Measurements from ENCODE around the gene SCAI. TPM values are rescaled to one million over a fixed set of nuclear protein-coding genes. Genes with fewer than 3 reads are reported as not detected.

The SCAI gene
- total RNA-seq, 3 donors from 2014 or later (not counting 1 experiment from before 2014, with no cell fraction given) = 8.5 to 13.0 (median 10.7) TPM

GRCh38 chr9:125140576-125140975 lies 2.8 kb downstream of the SCAI start:
- intact Hi-C loops (cut with micrococcal nuclease) = loop anchor here (5.0 to 10.0 kb wide), 2 partner anchors 47 to 276 kb away; partner anchors contain the start of genes ARPC5L, PPP6C and RPL35
- Histone ChIP-seq H3K36me3 (ENCODE audit: control insufficient read depth, insufficient read depth, low read length) (no peaks in the 10 kb centered on the region), H3K27me3 (ENCODE audit: control insufficient read depth, insufficient read depth, low read length) (no peaks in the 10 kb centered on the region), H3K9me3 (ENCODE audit: control insufficient read depth, insufficient read depth, low read length) (no peaks in the 10 kb centered on the region), H3K4me3 (ENCODE audit: low read length) (no peak overlapping the region), H3K4me1 (ENCODE audit: control insufficient read depth, insufficient read depth, low read length) (peaks cover 9% of the 10 kb centered on the region), H3K27ac (ENCODE audit: low read length) (no peak overlapping the region)
- no peak overlapping the region for H3K4me3 Mint-ChIP-seq
- ATAC-seq = no peak
- DNase-seq = no peak
- H3K27ac Mint-ChIP-seq = no peak overlapping the region
- no peaks in the 10 kb centered on the region for H3K27me3 Mint-ChIP-seq (ENCODE audit: low read depth in 2 of 2)
- H3K36me3 Mint-ChIP-seq = no peaks in the 10 kb centered on the region
- TF ChIP-seq, protein P1, sequence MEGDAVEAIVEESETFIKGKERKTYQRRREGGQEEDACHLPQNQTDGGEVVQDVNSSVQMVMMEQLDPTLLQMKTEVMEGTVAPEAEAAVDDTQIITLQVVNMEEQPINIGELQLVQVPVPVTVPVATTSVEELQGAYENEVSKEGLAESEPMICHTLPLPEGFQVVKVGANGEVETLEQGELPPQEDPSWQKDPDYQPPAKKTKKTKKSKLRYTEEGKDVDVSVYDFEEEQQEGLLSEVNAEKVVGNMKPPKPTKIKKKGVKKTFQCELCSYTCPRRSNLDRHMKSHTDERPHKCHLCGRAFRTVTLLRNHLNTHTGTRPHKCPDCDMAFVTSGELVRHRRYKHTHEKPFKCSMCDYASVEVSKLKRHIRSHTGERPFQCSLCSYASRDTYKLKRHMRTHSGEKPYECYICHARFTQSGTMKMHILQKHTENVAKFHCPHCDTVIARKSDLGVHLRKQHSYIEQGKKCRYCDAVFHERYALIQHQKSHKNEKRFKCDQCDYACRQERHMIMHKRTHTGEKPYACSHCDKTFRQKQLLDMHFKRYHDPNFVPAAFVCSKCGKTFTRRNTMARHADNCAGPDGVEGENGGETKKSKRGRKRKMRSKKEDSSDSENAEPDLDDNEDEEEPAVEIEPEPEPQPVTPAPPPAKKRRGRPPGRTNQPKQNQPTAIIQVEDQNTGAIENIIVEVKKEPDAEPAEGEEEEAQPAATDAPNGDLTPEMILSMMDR (IDR thresholded peaks at IDR 0.05) = no peak
- H3K4me1 Mint-ChIP-seq = peaks cover 21 to 23% of the 10 kb centered on the region in 2 donors
- no peaks in the 10 kb centered on the region for H3K9me3 Mint-ChIP-seq
- WGBS (ENCODE audit: insufficient coverage) = no CpG with 5 or more reads among the region's 1 CpG

DNA sequence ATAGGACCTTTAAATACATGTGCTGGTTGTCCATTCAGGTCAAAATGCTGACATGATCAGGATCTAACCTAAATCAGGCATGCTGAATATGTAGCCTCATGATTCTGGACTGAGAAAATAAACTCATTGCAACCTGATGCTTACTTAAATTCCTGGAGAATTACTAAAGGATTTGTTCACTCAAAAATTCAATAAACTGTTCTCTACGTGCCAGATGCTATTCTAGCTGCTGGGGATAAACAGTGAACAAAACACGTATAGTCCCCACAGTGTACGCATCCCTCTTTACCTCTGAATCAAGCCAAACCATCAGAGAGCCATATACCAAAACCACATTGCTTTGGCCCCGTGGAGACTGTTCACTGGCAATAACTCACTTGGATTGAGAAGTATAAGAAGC lies 6.1 kb downstream of the SCAI start:
- intact Hi-C loops (cut with micrococcal nuclease) = no loop called here
- ATAC-seq = no peak
- peaks cover 20 to 22% of the 10 kb centered on the region in 2 donors for H3K4me1 Mint-ChIP-seq
- Histone ChIP-seq H3K4me1 (ENCODE audit: control insufficient read depth, insufficient read depth, low read length) (no peaks in the 10 kb centered on the region), H3K9me3 (ENCODE audit: control insufficient read depth, insufficient read depth, low read length) (no peaks in the 10 kb centered on the region), H3K27me3 (ENCODE audit: control insufficient read depth, insufficient read depth, low read length) (no peaks in the 10 kb centered on the region), H3K36me3 (ENCODE audit: control insufficient read depth, insufficient read depth, low read length) (no peaks in the 10 kb centered on the region), H3K4me3 (ENCODE audit: low read length) (no peak overlapping the region), H3K27ac (ENCODE audit: low read length) (no peak overlapping the region)
- TF ChIP-seq, protein P1 (IDR thresholded peaks at IDR 0.05) = no peak
- no peak overlapping the region for H3K4me3 Mint-ChIP-seq
- no peaks in the 10 kb centered on the region for H3K27me3 Mint-ChIP-seq (ENCODE audit: low read depth in 2 of 2)
- H3K27ac Mint-ChIP-seq = no peak overlapping the region
- peaks cover 0 to 3% of the 10 kb centered on the region in 2 donors for H3K9me3 Mint-ChIP-seq
- no peaks in the 10 kb centered on the region for H3K36me3 Mint-ChIP-seq
- DNase-seq = no peak
- 88% methylated on average over 4 of the region's 4 CpGs for WGBS (ENCODE audit: insufficient coverage)

- no peaks in the 10 kb centered on the region for H3K4me1 ChIP-seq (ENCODE audit: control insufficient read depth, insufficient read depth, low read length)
- ATAC-seq (no peak), DNase-seq (no peak)
- no peaks in the 10 kb centered on the region for H3K9me3 ChIP-seq (ENCODE audit: control insufficient read depth, insufficient read depth, low read length)
- no peaks in the 10 kb centered on the region for H3K36me3 ChIP-seq (ENCODE audit: control insufficient read depth, insufficient read depth, low read length)
- Mint-ChIP-seq H3K4me1 (peaks cover 14 to 18% of the 10 kb centered on the region in 2 donors), H3K27ac (no peak overlapping the region), H3K9me3 (peaks cover 0 to 3% of the 10 kb centered on the region in 2 donors), H3K36me3 (no peaks in the 10 kb centered on the region), H3K27me3 (ENCODE audit: low read depth in 2 of 2) (no peaks in the 10 kb centered on the region), H3K4me3 (no peak overlapping the region)
- intact Hi-C loops (cut with micrococcal nuclease) = no loop called here
- no peak overlapping the region for H3K4me3 ChIP-seq (ENCODE audit: low read length)
- no peaks in the 10 kb centered on the region for H3K27me3 ChIP-seq (ENCODE audit: control insufficient read depth, insufficient read depth, low read length)
- TF ChIP-seq, protein P1 (IDR thresholded peaks at IDR 0.05) = no peak
- no peak overlapping the region for H3K27ac ChIP-seq (ENCODE audit: low read length)
Observed at GRCh38 chr9:125134976-125135375, 8.4 kb downstream of the SCAI start.
